ENCODE results near the gene EGFL8.
"Not testable (repeated sequence)": the region's sequence is repeated elsewhere in the genome, so short reads cannot be mapped to it uniquely, and the experiment has no call there.

EGFL8 gene

GRCh38 chr6:32181148-32181702 lies 16.8 kb downstream of the EGFL8 start:
- Mint-ChIP-seq H3K4me3 (no peak overlapping the region), H3K27me3 (no peaks in the 10 kb centered on the region), H3K9me3 (no peaks in the 10 kb centered on the region), H3K4me1 (ENCODE audit: low read depth) (peaks cover 74% of the 10 kb centered on the region), H3K27ac (peak overlapping the region; percentile 99), H3K36me3 (ENCODE audit: low read depth) (peaks cover 74% of the 10 kb centered on the region)
- DNase-seq, result no peak

DNA sequence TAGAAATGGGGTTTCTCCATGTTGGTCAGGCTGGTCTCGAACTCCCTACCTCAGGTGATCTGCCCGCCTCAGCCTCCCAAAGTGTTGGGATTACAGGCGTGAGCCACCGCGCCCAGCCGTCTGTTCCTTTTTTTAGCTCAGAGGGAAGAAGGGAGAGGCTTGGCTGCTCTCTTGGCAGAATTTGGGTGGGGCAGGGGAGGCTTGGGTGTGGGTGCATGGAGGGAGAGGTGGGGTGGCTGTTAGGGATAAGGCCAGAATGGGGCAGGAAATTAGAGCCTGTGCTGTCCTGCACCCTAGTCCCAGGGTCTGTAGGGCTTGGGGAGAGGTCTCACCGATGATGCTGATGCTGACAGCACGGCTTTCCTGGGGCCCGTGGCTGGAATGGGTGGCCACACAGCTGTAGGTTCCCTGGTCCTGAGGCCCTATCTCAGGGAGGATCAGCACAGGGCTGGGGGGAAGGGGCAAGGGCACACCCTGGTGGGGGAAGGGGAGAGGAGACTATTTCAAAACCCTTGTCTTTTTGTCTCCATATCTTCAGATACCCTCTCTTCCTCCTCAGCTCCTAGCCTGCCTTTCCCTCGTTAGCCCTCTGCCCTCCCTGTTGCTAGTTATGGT lies 17.6 kb downstream of the EGFL8 start:
- Mint-ChIP-seq H3K4me1 (ENCODE audit: low read depth) (peaks cover 74% of the 10 kb centered on the region), H3K27me3 (no peaks in the 10 kb centered on the region), H3K4me3 (no peak overlapping the region), H3K27ac (peak overlapping the region; percentile 82), H3K36me3 (ENCODE audit: low read depth) (peaks cover 82% of the 10 kb centered on the region), H3K9me3 (no peaks in the 10 kb centered on the region)
- no peak for DNase-seq

- Mint-ChIP-seq H3K27ac (peak overlapping the region; percentile 82), H3K36me3 (ENCODE audit: low read depth) (peaks cover 87% of the 10 kb centered on the region), H3K9me3 (no peaks in the 10 kb centered on the region), H3K4me3 (no peak overlapping the region), H3K4me1 (ENCODE audit: low read depth) (peaks cover 74% of the 10 kb centered on the region), H3K27me3 (no peaks in the 10 kb centered on the region)
- DNase-seq, result no peak
Measured at GRCh38 chr6:32182555-32182981, 18.2 kb downstream of the EGFL8 start.

DNA sequence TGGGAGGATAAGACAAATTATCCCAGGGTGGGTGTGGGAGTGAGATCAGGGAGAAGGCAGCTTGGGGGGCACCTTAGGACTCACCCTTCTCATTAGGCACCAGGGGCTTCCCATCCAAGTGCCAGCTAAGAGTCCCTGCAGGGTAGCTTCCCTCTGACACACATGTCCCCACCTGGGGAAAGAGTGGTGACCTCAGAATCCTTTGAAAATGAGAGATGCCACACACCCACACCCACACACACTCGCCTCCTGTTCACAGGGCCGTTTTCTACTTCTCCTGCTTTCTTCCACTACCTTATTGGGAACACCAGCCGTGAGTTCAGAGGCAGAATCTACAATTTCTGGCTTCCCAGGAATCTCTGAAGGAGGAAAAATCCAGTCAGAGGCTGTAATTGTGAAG lies 18.6 kb downstream of the EGFL8 start:
- Mint-ChIP-seq H3K4me3 (no peak overlapping the region), H3K4me1 (ENCODE audit: low read depth) (peaks cover 77% of the 10 kb centered on the region), H3K9me3 (no peaks in the 10 kb centered on the region), H3K27me3 (no peaks in the 10 kb centered on the region), H3K27ac (peak overlapping the region; percentile 82), H3K36me3 (ENCODE audit: low read depth) (peaks cover 92% of the 10 kb centered on the region)
- DNase-seq, result no peak

GRCh38 chr6:32183483-32184083 lies 19.2 kb downstream of the EGFL8 start:
- Mint-ChIP-seq H3K27ac (peak overlapping the region; percentile 82), H3K4me3 (no peak overlapping the region), H3K4me1 (ENCODE audit: low read depth) (peaks cover 82% of the 10 kb centered on the region)

GRCh38 chr6:32184084-32184640 lies 19.8 kb downstream of the EGFL8 start, which contains the start of gene AGER:
TSS of gene AGER (minus strand) at chr6:32184253. CDS start at chr6:32184222, 31 bp downstream.
- Mint-ChIP-seq H3K36me3 (ENCODE audit: low read depth) (peaks cover 93% of the 10 kb centered on the region), H3K4me3 (no peak within 1 kb of the TSS), H3K27me3 (no peaks in the 10 kb centered on the region), H3K9me3 (no peaks in the 10 kb centered on the region), H3K4me1 (ENCODE audit: low read depth) (peaks cover 82% of the 10 kb centered on the region), H3K27ac (peak within 1 kb of the TSS; percentile 82)
- DNase-seq, result peak; percentile 28

More at GRCh38 chr6:32183483-32184083, 19.2 kb downstream of the EGFL8 start:
- no peaks in the 10 kb centered on the region for H3K27me3 Mint-ChIP-seq
- H3K36me3 Mint-ChIP-seq (ENCODE audit: low read depth), result peaks cover 93% of the 10 kb centered on the region
- H3K9me3 Mint-ChIP-seq, result no peaks in the 10 kb centered on the region
- no peak for DNase-seq

- H3K9me3 Mint-ChIP-seq, H3K27me3 Mint-ChIP-seq: not testable (repeated sequence)
- peak; percentile 70 for DNase-seq
- H3K36me3 Mint-ChIP-seq (ENCODE audit: low read depth), result peaks cover 86% of the 10 kb centered on the region
- H3K4me3 Mint-ChIP-seq, result peak overlapping the region; percentile 53
- H3K4me1 Mint-ChIP-seq (ENCODE audit: low read depth), result peaks cover 70% of the 10 kb centered on the region
- H3K27ac Mint-ChIP-seq, result peak overlapping the region; percentile 92
Measured at GRCh38 chr6:32185681-32186131, 21.3 kb downstream of the EGFL8 start.

DNA sequence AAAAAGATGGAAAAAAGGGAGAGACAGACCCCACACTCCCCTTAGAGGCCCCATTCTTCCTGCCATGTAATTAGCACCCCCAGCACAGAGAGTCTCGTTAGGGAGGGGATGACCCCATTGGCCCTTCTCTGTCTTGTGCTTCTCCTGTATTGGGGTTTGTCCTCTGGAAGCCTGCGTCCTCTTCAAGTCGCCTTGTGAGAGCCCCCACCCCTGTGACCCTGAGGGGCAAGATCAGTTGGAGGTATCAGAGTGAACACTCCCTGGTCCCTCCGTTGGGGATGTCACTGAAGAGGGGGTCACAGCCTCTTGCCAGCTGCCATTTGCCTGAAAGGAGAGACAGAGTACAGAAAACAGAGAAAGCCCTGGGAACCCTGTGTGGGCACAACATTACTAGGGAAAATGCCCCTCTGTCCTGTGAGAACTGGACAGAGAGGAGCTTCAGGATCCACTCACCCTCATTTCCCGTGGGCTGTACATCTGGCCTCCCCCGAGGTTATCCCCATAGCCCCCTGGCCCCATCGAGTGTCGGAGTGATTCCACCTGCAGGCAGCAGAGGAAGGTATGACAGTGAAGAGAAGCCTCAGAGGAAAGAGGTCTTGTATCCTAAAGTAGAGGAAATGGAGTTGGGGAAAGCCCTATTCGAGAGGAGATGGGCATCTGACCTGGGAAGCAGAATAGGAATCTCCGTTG lies 21.9 kb downstream of the EGFL8 start:
- H3K4me3 Mint-ChIP-seq, result peak overlapping the region; percentile 53
- peak; percentile 33 for DNase-seq
- H3K9me3 Mint-ChIP-seq, H3K27me3 Mint-ChIP-seq: not testable (repeated sequence)
- H3K4me1 Mint-ChIP-seq (ENCODE audit: low read depth), result peaks cover 70% of the 10 kb centered on the region
- peaks cover 84% of the 10 kb centered on the region for H3K36me3 Mint-ChIP-seq (ENCODE audit: low read depth)
- H3K27ac Mint-ChIP-seq, result peak overlapping the region; percentile 92

GRCh38 chr6:32187009-32187709 lies 22.8 kb downstream of the EGFL8 start:
- H3K4me3 Mint-ChIP-seq, result peak overlapping the region; percentile 56
- peaks cover 83% of the 10 kb centered on the region for H3K36me3 Mint-ChIP-seq (ENCODE audit: low read depth)

GRCh38 chr6:32187725-32188380 lies 23.5 kb downstream of the EGFL8 start:
- not testable (repeated sequence) for H3K9me3 Mint-ChIP-seq, H3K27me3 Mint-ChIP-seq, DNase-seq
- H3K4me1 Mint-ChIP-seq (ENCODE audit: low read depth), result peaks cover 67% of the 10 kb centered on the region
- H3K4me3 Mint-ChIP-seq, result peak overlapping the region; percentile 93
- peak overlapping the region; percentile 92 for H3K27ac Mint-ChIP-seq
- H3K36me3 Mint-ChIP-seq (ENCODE audit: low read depth), result peaks cover 83% of the 10 kb centered on the region

More at GRCh38 chr6:32187009-32187709, 22.8 kb downstream of the EGFL8 start:
- H3K9me3 Mint-ChIP-seq, result no peaks in the 10 kb centered on the region
- no peaks in the 10 kb centered on the region for H3K27me3 Mint-ChIP-seq
- H3K4me1 Mint-ChIP-seq (ENCODE audit: low read depth), result peaks cover 70% of the 10 kb centered on the region
- peak overlapping the region; percentile 92 for H3K27ac Mint-ChIP-seq
- DNase-seq, result peak; percentile 30

- peak overlapping the region; percentile 92 for H3K27ac Mint-ChIP-seq
Measured at GRCh38 chr6:32188381-32189068, 24.1 kb downstream of the EGFL8 start.

DNA sequence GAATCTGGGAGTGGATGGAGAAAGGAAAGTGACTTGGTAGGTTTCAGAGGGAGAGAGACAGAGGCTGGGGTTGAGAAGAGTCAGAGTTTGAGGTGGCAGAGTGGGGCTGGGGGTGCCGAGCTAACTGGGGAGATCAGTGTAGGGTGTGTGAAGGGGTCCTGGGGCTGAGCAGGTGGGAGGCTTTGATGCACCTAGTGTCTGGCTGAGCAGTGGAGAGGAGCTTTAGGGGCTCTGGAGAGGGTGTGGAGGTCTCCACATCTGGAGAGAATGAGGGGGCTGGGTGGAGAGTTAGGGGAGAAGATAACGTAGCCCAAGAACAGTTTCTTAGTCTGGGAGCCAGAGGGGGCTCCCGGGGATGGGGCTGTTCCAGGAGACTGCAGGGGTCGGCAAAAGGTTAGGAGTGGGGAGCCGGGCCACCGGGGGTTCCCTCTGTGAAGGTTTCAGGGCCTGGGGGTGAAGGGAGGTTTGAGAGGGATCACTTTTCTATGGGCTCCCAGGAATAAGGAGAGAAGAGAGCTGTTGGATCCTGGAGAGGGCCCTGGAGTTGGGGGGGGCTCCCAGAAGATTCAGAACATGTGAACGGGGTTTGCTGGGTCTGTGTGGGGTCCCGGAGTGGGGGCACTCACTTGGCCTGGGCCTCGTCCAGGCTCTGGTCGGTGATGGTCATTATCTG lies 24.8 kb downstream of the EGFL8 start:
- Mint-ChIP-seq H3K4me3 (peak overlapping the region; percentile 93), H3K36me3 (ENCODE audit: low read depth) (peaks cover 70% of the 10 kb centered on the region), H3K9me3 (no peaks in the 10 kb centered on the region), H3K27me3 (no peaks in the 10 kb centered on the region), H3K4me1 (ENCODE audit: low read depth) (peaks cover 68% of the 10 kb centered on the region), H3K27ac (peak overlapping the region; percentile 92)
- peak; percentile 39 for DNase-seq

More at GRCh38 chr6:32188381-32189068, 24.1 kb downstream of the EGFL8 start:
- Mint-ChIP-seq H3K4me1 (ENCODE audit: low read depth) (peaks cover 66% of the 10 kb centered on the region), H3K9me3 (no peaks in the 10 kb centered on the region), H3K36me3 (ENCODE audit: low read depth) (peaks cover 77% of the 10 kb centered on the region), H3K4me3 (peak overlapping the region; percentile 93), H3K27me3 (no peaks in the 10 kb centered on the region)
- DNase-seq, result no peak

- Mint-ChIP-seq H3K4me3 (peak overlapping the region; percentile 93), H3K27ac (peak overlapping the region; percentile 92), H3K4me1 (ENCODE audit: low read depth) (peaks cover 71% of the 10 kb centered on the region), H3K36me3 (ENCODE audit: low read depth) (peaks cover 68% of the 10 kb centered on the region), H3K27me3 (no peaks in the 10 kb centered on the region), H3K9me3 (no peaks in the 10 kb centered on the region)
- DNase-seq, result no peak
Measured at GRCh38 chr6:32189742-32190053, 25.3 kb downstream of the EGFL8 start.

Data from activated T-cell treated with anti-CD3 and anti-CD28 coated beads, Interleukin-2, amount 50 U/mL, for 24 hours (primary cell).